Coronary artery (tissue), 2 donors: ENCODE measurements around the gene FLT3LG.

ENCODE experiments used
- DNase-seq: peaks from one replicate; pipeline ENCODE4 v3.0.0-alpha.2; 2017; ENCODE audit warnings: low spot score
- H3K27ac ChIP-seq, 2 donors: fragments of 200-600 bp; sonication (generic); one replicate each; pipeline ENCODE4 v1.5.1; 2016 to 2019
- H3K4me3 ChIP-seq: fragments of 200-600 bp; sonication (generic); 2 replicates; pipeline ENCODE4 v1.5.1; 2016; ENCODE audit warnings: mild to moderate bottlenecking, moderate library complexity
- CTCF ChIP-seq: fragments of 200-600 bp; sonication (generic); IDR thresholded peaks from one replicate; pipeline ENCODE4 v1.5.1; 2019; ENCODE audit warnings: antibody characterized with exemption

The FLT3LG gene

GRCh38 chr19:49520705-49521319 is 46.8 kb downstream of the FLT3LG start:
- TF ChIP-seq CTCF: no peak
- Histone ChIP-seq H3K4me3 (no peak overlapping the region), H3K27ac (peak overlapping the region in 1 of 2 donors; percentile 60)
- DNase-seq: no peak

- Histone ChIP-seq H3K27ac (no peak overlapping the region), H3K4me3 (no peak overlapping the region)
- no peak for TF ChIP-seq CTCF
- DNase-seq: no peak
Observed at GRCh38 chr19:49524812-49525455, 50.9 kb downstream of the FLT3LG start.

GRCh38 chr19:49528211-49528771 is 54.3 kb downstream of the FLT3LG start:
- Histone ChIP-seq H3K4me3 (peak overlapping the region; percentile 82), H3K27ac (peak overlapping the region; percentile 49 to 91)
- no peak for DNase-seq
- no peak for TF ChIP-seq CTCF

- no peak for TF ChIP-seq CTCF
Observed at GRCh38 chr19:49530708-49531107, 56.7 kb downstream of the FLT3LG start.

GRCh38 chr19:49533551-49534488 is 59.8 kb downstream of the FLT3LG start:
- peak overlapping the region; percentile 3 to 12 for H3K27ac ChIP-seq
- DNase-seq: no peak
- H3K4me3 ChIP-seq: peak overlapping the region; percentile 74
- TF ChIP-seq CTCF: no peak

More at GRCh38 chr19:49530708-49531107, 56.7 kb downstream of the FLT3LG start:
- H3K27ac ChIP-seq: no peak overlapping the region
- DNase-seq: no peak
- H3K4me3 ChIP-seq: no peak overlapping the region

GRCh38 chr19:49534632-49535385 is 60.8 kb downstream of the FLT3LG start:
- H3K4me3 ChIP-seq: no peak overlapping the region
- no peak for DNase-seq
- no peak overlapping the region for H3K27ac ChIP-seq
- no peak for TF ChIP-seq CTCF
